Measurements from ENCODE around the gene ASPSCR1.
A peak's percentile ranks its signal among the peaks of the same experiment; 100 is the strongest.
"Not testable (repeated sequence)": the region's sequence is repeated elsewhere in the genome, so short reads cannot be mapped to it uniquely, and the experiment has no call there.

The ASPSCR1 gene

GRCh38 chr17:81952792-81953228, 24.6 kb upstream of the ASPSCR1 start:
- no peak overlapping the region for H3K27ac Mint-ChIP-seq
- H3K4me3 Mint-ChIP-seq, result no peak overlapping the region
- no peaks in the 10 kb centered on the region for H3K36me3 Mint-ChIP-seq (ENCODE audit: low read depth)
- H3K4me1 Mint-ChIP-seq (ENCODE audit: low read depth), result peaks cover 5% of the 10 kb centered on the region
- H3K9me3 Mint-ChIP-seq, result no peaks in the 10 kb centered on the region
- intact Hi-C loops (cut with micrococcal nuclease), result no loop called here
- H3K27me3 Mint-ChIP-seq, result peaks cover 26% of the 10 kb centered on the region

- H3K36me3 Mint-ChIP-seq (ENCODE audit: low read depth); H3K9me3 Mint-ChIP-seq; H3K27ac Mint-ChIP-seq; intact Hi-C loops (cut with micrococcal nuclease); H3K4me3 Mint-ChIP-seq; H3K4me1 Mint-ChIP-seq (ENCODE audit: low read depth): not testable (repeated sequence)
- H3K27me3 Mint-ChIP-seq, result peaks cover 32% of the 10 kb centered on the region
Measured at GRCh38 chr17:81953443-81953842, 24.0 kb upstream of the ASPSCR1 start.

GRCh38 chr17:81954131-81955057, 23.0 kb upstream of the ASPSCR1 start:
- Mint-ChIP-seq H3K27me3 (peaks cover 36% of the 10 kb centered on the region), H3K36me3 (ENCODE audit: low read depth) (no peaks in the 10 kb centered on the region), H3K27ac (no peak overlapping the region), H3K4me1 (ENCODE audit: low read depth) (peaks cover 9% of the 10 kb centered on the region), H3K9me3 (no peaks in the 10 kb centered on the region), H3K4me3 (no peak overlapping the region)
- intact Hi-C loops (cut with micrococcal nuclease), result no loop called here

GRCh38 chr17:81955058-81955681, 22.3 kb upstream of the ASPSCR1 start:
- peaks cover 9% of the 10 kb centered on the region for H3K4me1 Mint-ChIP-seq (ENCODE audit: low read depth)
- no peak overlapping the region for H3K4me3 Mint-ChIP-seq
- no peak overlapping the region for H3K27ac Mint-ChIP-seq
- H3K27me3 Mint-ChIP-seq, result peaks cover 38% of the 10 kb centered on the region
- H3K9me3 Mint-ChIP-seq, result no peaks in the 10 kb centered on the region
- no peaks in the 10 kb centered on the region for H3K36me3 Mint-ChIP-seq (ENCODE audit: low read depth)
- intact Hi-C loops (cut with micrococcal nuclease), result no loop called here

DNA sequence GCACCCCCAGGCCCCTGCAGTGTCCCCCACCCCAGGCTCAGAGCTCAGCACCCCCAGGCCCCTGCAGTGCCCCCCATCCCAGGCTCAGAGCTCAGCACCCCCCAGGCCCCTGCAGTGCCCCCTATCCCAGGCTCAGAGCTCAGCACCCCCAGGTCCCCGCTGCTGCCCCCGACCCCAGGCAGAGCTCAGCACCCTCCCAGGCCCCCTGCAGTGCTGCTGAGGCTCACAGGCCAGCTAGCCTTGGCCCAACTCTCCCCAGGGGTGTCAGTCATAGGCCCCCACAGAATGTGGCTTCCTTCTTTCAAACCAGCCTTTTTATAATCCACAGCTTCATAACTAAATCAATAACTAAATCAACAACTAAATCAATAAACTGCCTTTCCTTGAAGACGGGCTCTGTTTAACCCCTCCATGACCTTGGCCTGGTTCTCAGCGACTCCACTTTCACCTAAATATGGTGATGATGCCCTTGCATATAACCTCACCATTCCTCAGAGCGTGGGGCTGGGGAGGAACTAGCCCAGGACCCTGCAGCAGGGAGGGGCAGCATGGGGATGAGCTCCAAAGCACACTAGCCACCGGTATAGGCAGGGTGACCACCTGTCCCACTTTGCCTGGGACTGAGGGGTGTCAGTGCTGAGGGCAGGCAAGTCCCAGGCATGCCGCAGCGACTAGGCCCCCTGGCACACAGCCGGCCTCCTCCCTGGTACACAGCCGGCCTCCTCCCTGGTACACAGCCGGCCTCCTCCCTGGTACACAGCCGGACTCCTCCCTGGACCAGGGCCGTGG, 21.5 kb upstream of the ASPSCR1 start:
- Mint-ChIP-seq H3K27me3 (peaks cover 41% of the 10 kb centered on the region), H3K27ac (no peak overlapping the region), H3K36me3 (ENCODE audit: low read depth) (no peaks in the 10 kb centered on the region), H3K4me3 (no peak overlapping the region), H3K9me3 (no peaks in the 10 kb centered on the region), H3K4me1 (ENCODE audit: low read depth) (peaks cover 9% of the 10 kb centered on the region)
- intact Hi-C loops (cut with micrococcal nuclease), result no loop called here

DNA sequence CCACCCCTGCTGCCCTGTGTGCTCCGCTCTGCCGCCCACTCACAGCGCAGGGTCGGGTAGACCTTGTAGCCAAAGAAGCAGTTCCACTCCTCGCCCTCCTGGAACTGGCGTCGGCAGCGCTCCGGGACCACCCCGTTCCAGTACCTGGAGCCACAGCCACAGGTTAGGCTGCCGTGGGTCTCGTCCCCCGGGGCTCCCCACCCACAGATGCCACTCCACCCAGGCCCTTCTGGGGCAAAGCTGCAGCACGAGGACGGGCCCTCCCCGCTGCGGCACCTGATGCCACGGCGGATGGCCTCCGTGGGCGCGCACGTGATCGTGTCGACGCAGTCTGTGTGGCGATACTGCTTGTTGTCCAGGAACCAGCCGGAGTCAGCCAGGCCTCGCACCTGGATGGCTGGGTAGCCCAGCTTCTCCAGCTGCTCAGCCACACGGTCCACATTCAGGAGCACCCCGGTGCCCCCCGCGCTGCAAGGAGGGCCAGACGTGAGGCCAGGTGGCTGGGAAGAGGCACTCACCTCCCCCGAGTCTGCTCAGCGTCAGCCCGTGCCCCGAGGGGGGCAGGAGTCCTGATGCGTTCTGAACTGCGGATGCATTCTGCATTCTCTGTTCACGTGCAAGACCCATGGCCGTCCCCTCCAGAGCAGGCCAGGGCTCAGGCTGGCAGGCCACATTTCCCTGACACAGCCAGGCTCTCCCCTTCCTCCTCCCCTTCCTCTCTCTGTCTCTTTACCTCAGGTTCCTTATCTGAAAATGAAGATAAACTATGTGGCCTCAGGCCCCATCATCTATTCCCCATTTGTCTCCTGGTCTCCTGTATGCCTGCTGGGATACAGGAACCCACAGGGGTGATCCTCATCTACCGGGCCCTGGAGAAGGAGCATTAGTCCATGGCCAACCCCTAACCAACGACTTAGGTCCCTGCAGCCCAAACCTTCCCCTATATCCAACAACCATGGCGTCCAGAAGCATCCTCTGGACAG, 20.5 kb upstream of the ASPSCR1 start:
- intact Hi-C loops (cut with micrococcal nuclease), result no loop called here
- Mint-ChIP-seq H3K36me3 (ENCODE audit: low read depth) (no peaks in the 10 kb centered on the region), H3K4me1 (ENCODE audit: low read depth) (peaks cover 9% of the 10 kb centered on the region), H3K27ac (no peak overlapping the region), H3K9me3 (no peaks in the 10 kb centered on the region), H3K4me3 (no peak overlapping the region), H3K27me3 (peaks cover 35% of the 10 kb centered on the region)

GRCh38 chr17:81957691-81958432, 19.6 kb upstream of the ASPSCR1 start:
- Mint-ChIP-seq H3K36me3 (ENCODE audit: low read depth) (no peaks in the 10 kb centered on the region), H3K27ac (no peak overlapping the region), H3K9me3 (no peaks in the 10 kb centered on the region), H3K27me3 (peaks cover 41% of the 10 kb centered on the region), H3K4me3 (no peak overlapping the region), H3K4me1 (ENCODE audit: low read depth) (peaks cover 4% of the 10 kb centered on the region)
- intact Hi-C loops (cut with micrococcal nuclease), result no loop called here

DNA sequence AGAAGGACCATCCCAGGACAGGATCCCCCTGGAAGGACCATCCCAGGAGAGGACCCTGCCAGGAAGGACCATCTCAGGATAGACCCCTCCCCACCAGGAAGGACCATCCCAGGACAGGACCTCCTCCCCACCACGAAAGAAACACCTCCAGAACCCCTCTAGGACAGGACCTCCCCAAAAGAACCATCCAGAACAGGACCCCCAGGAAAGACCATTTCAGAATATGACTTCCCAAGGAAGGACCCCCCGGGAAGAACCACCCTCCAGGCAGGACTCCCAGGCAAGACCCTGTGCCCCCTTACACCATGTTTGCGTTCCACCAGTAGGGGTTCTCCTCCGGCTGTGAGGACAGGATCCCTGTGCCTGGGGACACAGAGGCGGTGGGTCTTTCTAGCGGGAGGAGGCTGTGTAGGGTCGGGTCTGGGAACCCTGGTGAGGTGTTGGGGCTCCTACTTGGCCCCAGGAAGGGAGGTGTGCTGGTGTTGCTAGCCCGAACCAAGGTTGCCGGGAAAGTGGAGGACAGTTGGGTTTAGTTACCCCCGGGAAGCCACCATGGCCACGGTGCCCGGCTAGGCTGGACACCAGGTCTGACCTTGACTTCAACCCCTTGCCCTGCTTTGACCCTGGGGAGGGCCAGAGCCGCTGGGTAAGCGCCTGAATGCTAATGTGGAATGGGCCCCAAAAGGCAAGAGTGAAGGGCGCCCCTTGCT, 18.6 kb upstream of the ASPSCR1 start:
- Mint-ChIP-seq H3K9me3 (no peaks in the 10 kb centered on the region), H3K27me3 (peaks cover 48% of the 10 kb centered on the region), H3K4me3 (peak overlapping the region; percentile 55), H3K27ac (no peak overlapping the region), H3K4me1 (ENCODE audit: low read depth) (peaks cover 4% of the 10 kb centered on the region), H3K36me3 (ENCODE audit: low read depth) (no peaks in the 10 kb centered on the region)
- intact Hi-C loops (cut with micrococcal nuclease), result loop anchor here (1.0 kb wide), 1 partner anchor 63 kb away; no protein-coding TSS in a partner anchor

- intact Hi-C loops (cut with micrococcal nuclease), result loop anchor here (1.0 to 10.0 kb wide), 2 partner anchors 62 to 195 kb away; no protein-coding TSS in a partner anchor
- no peaks in the 10 kb centered on the region for H3K36me3 Mint-ChIP-seq (ENCODE audit: low read depth)
- H3K4me3 Mint-ChIP-seq, result peak overlapping the region; percentile 55
- no peak overlapping the region for H3K27ac Mint-ChIP-seq
- peaks cover 4% of the 10 kb centered on the region for H3K4me1 Mint-ChIP-seq (ENCODE audit: low read depth)
- H3K27me3 Mint-ChIP-seq, result peaks cover 56% of the 10 kb centered on the region
- no peaks in the 10 kb centered on the region for H3K9me3 Mint-ChIP-seq
Measured at GRCh38 chr17:81959362-81960129, 17.9 kb upstream of the ASPSCR1 start.

- H3K4me1 Mint-ChIP-seq (ENCODE audit: low read depth), result peaks cover 8% of the 10 kb centered on the region
- peak overlapping the region; percentile 23 for H3K4me3 Mint-ChIP-seq
Measured at GRCh38 chr17:81960130-81960958, 17.1 kb upstream of the ASPSCR1 start.

GRCh38 chr17:81961087-81961511, 16.3 kb upstream of the ASPSCR1 start, which contains the start of gene NOTUM:
Gene NOTUM, minus strand, starts transcription at chr17:81961187. Its CDS starts 278 bp downstream, at chr17:81960909.
- Mint-ChIP-seq H3K9me3 (no peaks in the 10 kb centered on the region), H3K27ac (no peak within 1 kb of the TSS), H3K27me3 (peaks cover 68% of the 10 kb centered on the region), H3K36me3 (ENCODE audit: low read depth) (no peaks in the 10 kb centered on the region), H3K4me3 (peak within 1 kb of the TSS; percentile 23), H3K4me1 (ENCODE audit: low read depth) (peaks cover 14% of the 10 kb centered on the region)
- intact Hi-C loops (cut with micrococcal nuclease), result loop anchor here (10.0 kb wide), 1 partner anchor 194 kb away; no protein-coding TSS in a partner anchor

More at GRCh38 chr17:81960130-81960958, 17.1 kb upstream of the ASPSCR1 start:
- H3K27ac Mint-ChIP-seq, result no peak overlapping the region
- H3K36me3 Mint-ChIP-seq (ENCODE audit: low read depth), result no peaks in the 10 kb centered on the region
- intact Hi-C loops (cut with micrococcal nuclease), result loop anchor here (10.0 kb wide), 1 partner anchor 194 kb away; no protein-coding TSS in a partner anchor
- peaks cover 63% of the 10 kb centered on the region for H3K27me3 Mint-ChIP-seq
- H3K9me3 Mint-ChIP-seq, result no peaks in the 10 kb centered on the region

All from dendritic cell treated with granulocyte-macrophage colony-stimulating factor and Interleukin-4, amounts not matched to agents 40 ng/mL and 50 ng/mL, for 4 days (primary cell).